IMR-90 (cell line): ENCODE results near the gene SERPIND1. TPM values are rescaled to one million over a fixed set of nuclear protein-coding genes. Genes with fewer than 3 reads are reported as not detected.
"Not testable (repeated sequence)": the region's sequence is repeated elsewhere in the genome, so short reads cannot be mapped to it uniquely, and the experiment has no call there.

Experiments used
- ATAC-seq: fragments of 200-7000 bp; cut with Tn5 transposase; 2 replicates; pipeline ENCODE4 v1.9.1; 2020; ENCODE audit warnings: low read depth, mild to moderate bottlenecking, moderate library complexity
- BruUV-seq: library from RNA; stranded (reverse); fragments of 400-500 nt; replicated peaks from 2 replicates; lab custom pipeline; 2021; lab: Mats Ljungman, UMichigan
- CTCF ChIA-PET: fragments of 300-600 bp; formaldehyde crosslinking; extraction: SDS; loops from one replicate; lab custom pipeline; 2021; ENCODE audit warnings: antibody characterized with exemption; lab: Yijun Ruan, JAX
- POLR2A ChIA-PET: fragments of 300-600 bp; sonication (Branson Sonifier 250); formaldehyde crosslinking; loops from one replicate; lab custom pipeline; 2022; ENCODE audit warnings: antibody characterized with exemption; ENCODE audit not compliant: unreplicated experiment; lab: Charles Lee
- DNase-seq: peaks from one replicate; pipeline ENCODE4 v3.0.0; 2013
- H2AFZ ChIP-seq: replicated peaks from 2 replicates; pipeline ENCODE3; 2013; ENCODE audit warnings: low read length, mild to moderate bottlenecking; ENCODE audit not compliant: poor library complexity
- H2AK5ac ChIP-seq: 2 replicates; pipeline ENCODE4 v1.6.1; 2013; ENCODE audit warnings: low read depth, low read length, inconsistent platforms
- H2AK9ac ChIP-seq: replicated peaks from 2 replicates; pipeline ENCODE3; 2013; ENCODE audit warnings: mild to moderate bottlenecking, low read depth, low read length, moderate library complexity; ENCODE audit not compliant: poor library complexity
- H2BK120ac ChIP-seq: 2 replicates; pipeline ENCODE4 v1.6.1; 2013; ENCODE audit warnings: low read depth, low read length, inconsistent platforms
- H2BK15ac ChIP-seq: 3 replicates; pipeline ENCODE4 v1.6.1; 2013; ENCODE audit warnings: low read depth, low read length, inconsistent platforms
- H2BK20ac ChIP-seq: 2 replicates; pipeline ENCODE4 v1.6.1; 2013; ENCODE audit warnings: low read depth, mild to moderate bottlenecking, inconsistent platforms, low read length, moderate library complexity
- H2BK5ac ChIP-seq: 2 replicates; pipeline ENCODE4 v1.6.1; 2013; ENCODE audit warnings: mild to moderate bottlenecking, low read depth, low read length, inconsistent platforms; ENCODE audit not compliant: poor library complexity, severe bottlenecking
- H3K14ac ChIP-seq: replicated peaks from 2 replicates; pipeline ENCODE4 v1.6.1; 2013; ENCODE audit warnings: low read depth, low read length, inconsistent platforms
- H3K18ac ChIP-seq: 2 replicates; pipeline ENCODE4 v1.6.1; 2013; ENCODE audit warnings: low read depth, low read length, control low read depth
- H3K23ac ChIP-seq: 2 replicates; pipeline ENCODE4 v1.6.1; 2013; ENCODE audit warnings: low read depth, low read length, inconsistent platforms
- H3K27ac ChIP-seq: 2 replicates; pipeline ENCODE4 v1.5.1; 2013; ENCODE audit warnings: mild to moderate bottlenecking, control low read depth, low read length; ENCODE audit not compliant: insufficient read depth
- H3K27me3 ChIP-seq: 2 replicates; pipeline ENCODE4 v1.6.1; 2013; ENCODE audit warnings: low read length; ENCODE audit not compliant: control insufficient read depth, insufficient read depth
- H3K36me3 ChIP-seq: 2 replicates; pipeline ENCODE4 v1.6.1; 2013; ENCODE audit warnings: low read length, mixed read lengths; ENCODE audit not compliant: control insufficient read depth, insufficient read depth
- H3K4ac ChIP-seq: 2 replicates; pipeline ENCODE4 v1.6.1; 2013; ENCODE audit warnings: low read depth, low read length, inconsistent platforms
- H3K4me1 ChIP-seq: 2 replicates; pipeline ENCODE4 v1.6.1; 2013; ENCODE audit warnings: low read length, mixed read lengths; ENCODE audit not compliant: control insufficient read depth, insufficient read depth
- H3K4me2 ChIP-seq: 2 replicates; pipeline ENCODE4 v1.6.1; 2013; ENCODE audit warnings: low read depth, mild to moderate bottlenecking, control low read depth, low read length, moderate library complexity
- H3K4me3 ChIP-seq: 2 replicates; pipeline ENCODE4 v1.5.1; 2013; ENCODE audit warnings: low read depth, mild to moderate bottlenecking, control low read depth, low read length, moderate library complexity; ENCODE audit not compliant: insufficient read depth
- H3K56ac ChIP-seq: 2 replicates; pipeline ENCODE4 v1.6.1; 2013; ENCODE audit warnings: low read length, inconsistent platforms; ENCODE audit not compliant: insufficient read depth; ENCODE audit errors: extremely low read depth
- H3K79me1 ChIP-seq, 2 experiments: 2 replicates each; pipeline ENCODE4 v1.6.1; 2013; ENCODE audit warnings: low read length in 2 of 2, inconsistent platforms in 1 of 2, low read depth in 1 of 2
- H3K9ac ChIP-seq: 2 replicates; pipeline ENCODE4 v1.6.1; 2013; ENCODE audit warnings: low read depth, low read length, control low read depth
- H3K9me1 ChIP-seq: 2 replicates; pipeline ENCODE4 v1.6.1; 2013; ENCODE audit warnings: low read length, inconsistent platforms; ENCODE audit not compliant: insufficient read depth
- H3K9me3 ChIP-seq: 2 replicates; pipeline ENCODE4 v1.6.1; 2013; ENCODE audit warnings: low read length; ENCODE audit not compliant: control insufficient read depth, insufficient read depth
- H4K20me1 ChIP-seq: 2 replicates; pipeline ENCODE4 v1.6.1; 2013; ENCODE audit warnings: low read length, inconsistent platforms; ENCODE audit not compliant: insufficient read depth
- H4K5ac ChIP-seq: 2 replicates; pipeline ENCODE4 v1.6.1; 2013; ENCODE audit warnings: mild to moderate bottlenecking, low read depth, low read length, control low read depth
- H4K8ac ChIP-seq, 2 experiments: 2 replicates each; pipeline ENCODE4 v1.6.1; 2013; ENCODE audit warnings: low read depth in 2 of 2, low read length in 2 of 2, control low read depth in 1 of 2, inconsistent platforms in 1 of 2
- H4K91ac ChIP-seq: 2 replicates; pipeline ENCODE4 v1.6.1; 2013; ENCODE audit warnings: low read depth, low read length, inconsistent platforms; ENCODE audit not compliant: insufficient read depth
- CEBPB ChIP-seq: IDR thresholded peaks from 2 replicates; pipeline ENCODE4 v1.6.1; 2012; ENCODE audit warnings: low read depth, low read length, improper control_type of control experiment
- FOS ChIP-seq: fragments of 150-350 bp; IDR thresholded peaks from 2 replicates; pipeline ENCODE4 v1.6.1; 2016; ENCODE audit warnings: low read depth, low read length
- MAFK ChIP-seq: IDR thresholded peaks from 2 replicates; pipeline ENCODE4 v1.6.1; 2012; ENCODE audit warnings: low read depth, low read length, improper control_type of control experiment
- POLR2A ChIP-seq: IDR thresholded peaks from 2 replicates; pipeline ENCODE4 v1.6.1; 2012; ENCODE audit warnings: mild to moderate bottlenecking, low read depth, low read length
- RAD21 ChIP-seq: IDR thresholded peaks from 2 replicates; pipeline ENCODE4 v1.6.1; 2012; ENCODE audit warnings: low read length, improper control_type of control experiment
- WGBS, 2 experiments: methylation state at CpG; one replicate each; pipeline versions ENCODE4 v1.1.5 to v1.1.7; 2013; ENCODE audit warnings: missing lambda C conversion rate in 2 of 2; ENCODE audit not compliant: insufficient read length in 1 of 2; ENCODE audit errors: extremely low coverage in 2 of 2; 5-methylcytosine and 5-hydroxymethylcytosine counted together
- dilution Hi-C: fragments of 300-500 bp; cut with HindIII; formaldehyde crosslinking; loops from one replicate; pipeline ENCODE4 v1.14.3; 2018; ENCODE audit warnings: low sequenced_read_pairs; ENCODE audit not compliant: unreplicated experiment
- in situ Hi-C: fragments of 300-500 bp; cut with MboI; formaldehyde crosslinking; loops from 3 replicates; pipeline ENCODE4 v1.14.3; 2019; ENCODE audit warnings: low sequenced_read_pairs, inconsistent platforms, mixed read lengths
- intact Hi-C: fragments of 100-400 bp; cut with micrococcal nuclease; formaldehyde crosslinking; loops from 2 replicates; pipeline ENCODE4 v1.10.0; 2022
- polyA plus RNA-seq, 3 experiments: library from polyadenylated mRNA; depleted of rRNA; stranded (reverse); fragments of >200 nt; gene quantifications; 2 replicates each; pipeline ENCODE4 v1.2.3, GENCODE V29; 2012; ENCODE audit warnings: low replicate concordance in 1 of 3
- total RNA-seq: library from RNA; depleted of rRNA; stranded (reverse); fragments of >200 nt; gene quantifications from 2 replicates; pipeline ENCODE4 v1.2.3, GENCODE V29; 2012

SERPIND1 gene
- total and polyA plus RNA-seq, 2 of the 4 experiments (the other 2 are of a cell fraction) = 0.12 TPM; not detected in 1

DNA sequence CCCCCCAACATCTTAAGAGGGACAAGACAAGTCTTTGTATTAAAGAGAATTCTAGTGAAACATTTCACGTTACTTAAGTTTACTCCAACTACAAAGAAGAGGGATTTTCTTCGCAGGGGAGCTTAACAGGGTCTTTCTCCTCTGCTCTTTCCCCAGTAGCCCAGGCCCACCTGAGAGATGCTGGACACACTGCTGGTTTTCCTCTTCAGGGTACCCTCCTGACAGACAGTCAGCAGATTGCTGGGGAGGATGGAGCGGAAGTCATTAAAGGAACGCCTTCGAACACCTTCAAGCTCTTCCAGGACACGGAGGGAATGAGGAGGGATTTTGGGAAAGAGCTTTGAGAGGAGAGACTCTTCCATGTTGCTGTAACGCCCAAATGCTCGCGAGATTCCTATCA is 45.6 kb downstream of the SERPIND1 start:
- Histone ChIP-seq H2BK15ac (no peak overlapping the region), H3K14ac (no peak overlapping the region), H3K36me3 (peaks cover 27% of the 10 kb centered on the region), H2AFZ (no peak overlapping the region), H2AK9ac (no peak overlapping the region), H3K4me2 (no peak overlapping the region), H4K8ac (no peak overlapping the region), H3K23ac (no peak overlapping the region), H2BK120ac (no peak overlapping the region), H3K4me1 (no peaks in the 10 kb centered on the region), H3K4ac (no peak overlapping the region), H3K18ac (no peak overlapping the region), H4K20me1 (no peaks in the 10 kb centered on the region), H3K27me3 (no peaks in the 10 kb centered on the region), H3K9me1 (no peaks in the 10 kb centered on the region; the same call in 1 of the 2 replicates), H2AK5ac (no peak overlapping the region), H3K4me3 (no peak overlapping the region), H4K5ac (no peak overlapping the region), H3K9ac (no peak overlapping the region), H3K9me3 (no peaks in the 10 kb centered on the region), H3K27ac (no peak overlapping the region), H2BK20ac (no peak overlapping the region), H4K91ac (no peak overlapping the region), H3K56ac (no peak overlapping the region), H3K79me1 (peaks cover 0 to 7% of the 10 kb centered on the region in 2 experiments; a peak in 2 of 4 replicates), H2BK5ac (no peak overlapping the region)
- no TSS peak for BruUV-seq
- WGBS, 2 experiments = 96% methylated on average over 4 of the region's 9 CpGs; no CpG with 5 or more reads in 1 of the 2 experiments
- dilution Hi-C loops (no loop called here), in situ Hi-C loops (no loop called here), intact Hi-C loops (no loop called here)
- ChIA-PET CTCF (no interaction called here), POLR2A (no interaction called here)
- DNase-seq (no peak), ATAC-seq (no peak)
- no peak for TF ChIP-seq CEBPB
- TF ChIP-seq POLR2A = no peak
- no peak for TF ChIP-seq FOS
- no peak for TF ChIP-seq RAD21
- no peak for TF ChIP-seq MAFK

DNA sequence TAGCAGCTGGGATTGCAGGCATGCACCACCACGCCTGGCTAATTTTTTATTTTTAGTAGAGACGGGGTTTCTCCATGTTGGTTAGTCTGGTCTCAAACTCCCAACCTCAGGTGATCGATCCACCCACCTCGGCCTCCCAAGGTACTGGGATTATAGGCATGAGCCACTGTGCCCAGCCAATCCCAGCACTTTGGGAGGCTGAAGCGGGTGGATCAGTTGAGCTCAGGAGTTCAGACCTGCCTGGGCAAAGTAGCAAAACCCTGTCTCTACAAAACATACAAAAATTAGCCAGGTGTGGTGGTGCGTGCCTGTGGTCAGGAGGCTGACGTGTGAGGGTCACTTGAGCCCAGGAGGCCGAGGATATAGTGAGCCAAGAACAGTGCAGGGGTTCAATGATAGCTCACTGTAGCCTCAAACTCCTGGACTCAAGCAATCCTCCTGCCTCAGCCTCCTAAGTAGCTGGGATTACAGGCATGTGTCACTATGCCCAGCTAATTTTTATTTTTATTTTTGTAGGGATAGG is 47.9 kb downstream of the SERPIND1 start:
- H2BK15ac ChIP-seq, H3K18ac ChIP-seq, BruUV-seq, dilution Hi-C loops, H3K27ac ChIP-seq, H3K9ac ChIP-seq, H3K4me3 ChIP-seq, POLR2A ChIA-PET, H2AK5ac ChIP-seq, H3K23ac ChIP-seq, H2BK20ac ChIP-seq, H2BK5ac ChIP-seq, H4K91ac ChIP-seq, H4K8ac ChIP-seq, H3K27me3 ChIP-seq, H3K9me3 ChIP-seq, H3K4me2 ChIP-seq, H2AK9ac ChIP-seq, H3K4me1 ChIP-seq, H3K56ac ChIP-seq, H2AFZ ChIP-seq, H3K9me1 ChIP-seq, H3K14ac ChIP-seq, ATAC-seq, in situ Hi-C loops, H2BK120ac ChIP-seq, H4K20me1 ChIP-seq, H3K4ac ChIP-seq, DNase-seq, intact Hi-C loops, CTCF ChIA-PET, H4K5ac ChIP-seq: not testable (repeated sequence)
- 90% methylated on average over 2 of the region's 8 CpGs; no CpG with 5 or more reads in 1 of the 2 experiments for WGBS, 2 experiments
- H3K36me3 ChIP-seq = peaks cover 22% of the 10 kb centered on the region
- peaks cover 7 to 12% of the 10 kb centered on the region in 2 experiments; a peak in 3 of 4 replicates for H3K79me1 ChIP-seq
